VCaP (cell line): Measurements from ENCODE around the gene DMXL1.

Experiments used
- H3K27ac ChIP-seq: fragments of 450-650 bp; 2 replicates; pipeline ENCODE4 v1.5.1; 2017
- TF ChIP-seq, protein P1 (sequence below): fragments of 450-650 bp; conservative IDR thresholded peaks from 2 replicates; pipeline ENCODE4 v1.5.1; 2017; ENCODE audit warnings: mild to moderate bottlenecking, moderate library complexity

DMXL1 gene

DNA sequence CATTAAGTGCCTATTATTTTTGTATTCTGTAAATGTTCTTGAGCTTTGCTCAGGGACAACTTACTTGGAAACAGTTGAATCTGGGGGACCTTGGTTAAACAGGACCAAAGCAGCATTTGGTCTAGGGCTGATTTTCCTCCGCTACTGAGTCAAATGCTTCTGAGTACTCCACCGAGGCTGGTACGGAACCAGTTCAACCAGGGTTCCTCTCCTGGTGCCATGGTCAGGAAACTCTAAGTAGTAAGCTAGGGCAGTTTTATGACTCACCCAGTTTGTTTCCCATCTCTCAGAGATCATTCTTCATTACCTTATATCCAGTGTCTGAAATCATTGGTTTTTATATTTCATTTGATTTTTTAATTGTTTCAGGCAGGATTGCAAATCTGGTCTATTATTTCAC lies 173.0 kb downstream of the DMXL1 start:
- TF ChIP-seq, protein P1, sequence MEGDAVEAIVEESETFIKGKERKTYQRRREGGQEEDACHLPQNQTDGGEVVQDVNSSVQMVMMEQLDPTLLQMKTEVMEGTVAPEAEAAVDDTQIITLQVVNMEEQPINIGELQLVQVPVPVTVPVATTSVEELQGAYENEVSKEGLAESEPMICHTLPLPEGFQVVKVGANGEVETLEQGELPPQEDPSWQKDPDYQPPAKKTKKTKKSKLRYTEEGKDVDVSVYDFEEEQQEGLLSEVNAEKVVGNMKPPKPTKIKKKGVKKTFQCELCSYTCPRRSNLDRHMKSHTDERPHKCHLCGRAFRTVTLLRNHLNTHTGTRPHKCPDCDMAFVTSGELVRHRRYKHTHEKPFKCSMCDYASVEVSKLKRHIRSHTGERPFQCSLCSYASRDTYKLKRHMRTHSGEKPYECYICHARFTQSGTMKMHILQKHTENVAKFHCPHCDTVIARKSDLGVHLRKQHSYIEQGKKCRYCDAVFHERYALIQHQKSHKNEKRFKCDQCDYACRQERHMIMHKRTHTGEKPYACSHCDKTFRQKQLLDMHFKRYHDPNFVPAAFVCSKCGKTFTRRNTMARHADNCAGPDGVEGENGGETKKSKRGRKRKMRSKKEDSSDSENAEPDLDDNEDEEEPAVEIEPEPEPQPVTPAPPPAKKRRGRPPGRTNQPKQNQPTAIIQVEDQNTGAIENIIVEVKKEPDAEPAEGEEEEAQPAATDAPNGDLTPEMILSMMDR = no peak
- H3K27ac ChIP-seq = no peak overlapping the region

DNA sequence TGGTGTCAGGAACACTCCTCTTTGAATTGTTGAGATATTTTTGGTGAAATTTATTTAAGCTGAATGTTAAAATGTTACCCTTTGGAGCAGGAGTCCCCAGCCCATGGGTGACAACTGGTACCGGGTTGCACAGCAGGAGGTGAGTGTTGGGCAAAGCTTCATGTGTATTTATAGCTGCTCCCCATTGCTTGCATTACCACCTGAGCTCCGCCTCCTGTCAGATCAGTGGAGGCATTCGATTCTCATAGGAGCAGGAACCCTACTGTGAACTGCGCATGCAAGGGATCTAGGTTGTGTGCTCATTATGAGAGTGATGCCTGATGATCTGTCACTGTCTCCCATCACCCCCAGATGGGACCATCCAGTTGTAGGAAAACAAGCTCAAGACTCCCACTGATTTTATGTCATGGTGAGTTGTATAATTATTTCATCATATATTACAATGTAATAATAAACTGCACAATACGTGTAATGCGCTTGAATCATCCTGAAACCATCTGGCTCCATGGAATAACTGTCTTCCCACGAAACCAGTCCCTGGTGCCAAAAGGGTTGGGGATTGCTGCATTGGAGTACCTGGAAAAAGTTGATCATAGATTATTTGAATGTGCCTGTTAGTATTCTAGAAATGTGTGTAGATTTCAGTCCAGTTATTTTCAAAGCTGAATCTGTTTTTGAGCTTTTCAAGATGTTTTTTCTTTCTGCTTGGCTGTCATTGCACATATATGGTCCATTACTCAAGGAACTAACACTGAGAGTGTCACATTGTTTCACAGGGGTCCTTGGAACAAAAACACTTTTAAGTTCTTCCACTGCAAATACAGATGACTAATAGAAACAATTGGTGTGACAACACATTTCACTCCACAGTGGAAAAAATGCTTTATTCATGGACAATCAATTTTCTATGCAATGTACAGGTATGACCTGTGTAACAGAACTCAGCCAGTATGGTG lies 180.3 kb downstream of the DMXL1 start:
- no peak overlapping the region for H3K27ac ChIP-seq
- TF ChIP-seq, protein P1 = no peak

DNA sequence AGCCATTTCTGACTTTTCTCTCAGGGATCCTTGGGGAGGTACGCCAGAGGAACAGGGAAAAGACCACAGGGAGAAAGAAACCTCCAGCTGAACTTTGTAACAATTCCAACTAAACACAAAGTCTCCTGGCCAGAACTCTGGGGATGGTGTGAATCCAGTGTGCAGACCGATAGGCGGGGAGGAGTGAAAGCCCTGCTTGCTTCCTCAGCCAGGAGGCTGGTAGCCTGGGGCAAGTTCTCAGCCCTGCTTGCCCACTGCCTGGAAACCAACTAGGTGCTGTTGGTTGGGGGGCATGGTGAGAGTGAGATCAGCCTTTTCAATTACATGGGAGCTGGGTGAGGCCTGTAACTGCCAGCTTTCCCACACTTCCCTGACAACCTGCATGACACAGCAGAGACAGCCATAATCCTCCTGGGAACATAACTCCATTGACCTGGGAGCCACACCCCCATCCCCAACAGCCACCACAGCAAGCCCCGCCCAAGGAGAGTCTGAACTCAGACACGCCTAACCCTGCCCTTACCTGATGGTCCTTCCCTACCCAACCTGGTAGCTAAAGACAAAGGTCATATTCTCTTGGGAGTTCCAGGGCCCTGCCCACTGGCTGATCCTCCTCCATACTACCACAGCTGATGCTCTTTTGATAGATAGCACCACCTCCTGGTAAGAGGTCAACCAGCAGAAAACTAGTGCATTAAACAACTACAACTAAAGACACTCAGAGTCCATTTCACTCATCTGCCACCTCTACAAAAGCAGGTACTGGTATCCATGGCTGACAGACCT lies 184.9 kb downstream of the DMXL1 start:
- H3K27ac ChIP-seq = no peak overlapping the region
- TF ChIP-seq, protein P1 = peak; percentile 30; the same call in 1 of the 2 replicates

DNA sequence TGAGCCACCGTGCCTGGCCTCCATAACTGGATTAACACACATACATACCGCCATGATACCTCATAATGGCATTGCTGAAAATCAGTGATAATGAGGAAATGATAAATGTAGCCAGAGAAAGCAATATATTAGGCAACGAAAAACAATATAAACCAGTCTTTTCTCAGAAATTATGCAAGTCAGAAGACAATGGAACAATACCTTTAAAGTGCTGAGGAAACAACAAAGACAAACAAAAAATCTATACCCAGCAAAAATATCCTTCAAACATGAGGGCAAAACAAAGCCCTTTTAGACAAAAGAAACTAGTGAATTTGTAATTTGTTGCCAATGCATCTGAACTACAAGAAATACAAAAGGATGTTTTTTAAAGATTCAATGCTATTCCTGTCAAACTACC lies 186.7 kb downstream of the DMXL1 start:
- H3K27ac ChIP-seq = no peak overlapping the region
- TF ChIP-seq, protein P1 = no peak

DNA sequence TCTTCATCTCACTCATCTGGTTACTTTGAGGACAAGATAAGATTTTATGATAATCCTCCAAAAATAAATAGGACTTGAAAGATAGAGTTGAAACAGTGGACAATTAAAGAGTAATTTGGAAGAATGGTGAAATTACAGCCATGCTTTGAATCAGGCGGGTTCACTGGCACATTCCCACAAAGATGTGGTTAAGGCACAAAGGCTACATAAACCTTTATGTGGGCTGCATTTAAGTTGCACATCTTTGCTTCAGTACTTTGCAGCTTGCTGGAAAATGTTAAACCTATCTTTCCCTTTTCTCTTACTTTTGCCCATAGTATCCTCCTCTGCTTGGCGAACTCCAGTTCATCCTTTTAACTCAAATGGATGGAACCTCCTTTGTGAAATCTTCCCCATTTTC lies 192.8 kb downstream of the DMXL1 start:
- no peak overlapping the region for H3K27ac ChIP-seq
- TF ChIP-seq, protein P1 = no peak

DNA sequence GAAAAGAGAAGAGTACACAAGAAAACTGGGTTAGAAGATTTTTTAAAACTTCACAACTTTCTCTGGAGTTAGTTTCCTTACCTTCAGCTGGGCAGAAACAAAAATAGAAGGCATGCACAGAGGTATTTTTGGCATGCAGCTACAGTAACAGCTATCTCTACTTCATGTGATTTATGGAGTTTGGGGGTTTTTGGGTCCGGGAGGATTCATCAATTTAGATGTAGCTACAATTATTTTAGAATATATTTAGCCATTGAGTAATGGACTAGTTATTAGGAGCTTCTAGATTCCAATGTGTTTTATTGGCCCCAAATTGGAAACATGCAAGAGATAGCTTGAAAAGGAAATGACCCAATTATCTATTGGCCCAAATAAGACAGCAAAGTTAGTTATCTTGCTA lies 193.3 kb downstream of the DMXL1 start:
- H3K27ac ChIP-seq = no peak overlapping the region
- TF ChIP-seq, protein P1 = no peak

DNA sequence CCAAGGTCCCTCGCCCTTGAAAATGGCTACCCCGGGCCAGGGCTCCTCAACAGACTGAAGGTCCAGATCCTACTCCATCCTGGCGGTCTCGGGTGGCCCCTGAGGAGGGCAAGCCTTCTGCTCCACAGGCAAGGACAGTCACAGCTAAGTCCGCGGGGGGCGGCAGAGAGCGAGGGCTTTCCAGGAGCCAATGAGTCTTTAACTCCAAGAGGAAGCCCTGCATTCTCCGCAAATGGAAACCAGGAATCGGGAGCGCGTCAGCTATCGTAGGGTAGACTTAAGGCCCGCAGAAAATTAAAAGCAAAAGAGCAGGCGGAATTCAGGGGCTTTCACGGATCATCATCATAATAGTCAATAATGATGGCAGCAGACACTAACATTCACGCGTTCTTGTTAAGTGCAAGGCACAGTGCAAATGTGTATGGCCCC lies 197.1 kb downstream of the DMXL1 start:
- TF ChIP-seq, protein P1 = peak; percentile 87
- H3K27ac ChIP-seq = peak overlapping the region; percentile 85
